ENCODE data around the gene IGSF21.

GRCh38 chr1:18109756-18110597 lies 2.4 kb downstream of the IGSF21 start:
- no peak for TF ChIP-seq POLR2AphosphoS5 (IDR thresholded peaks at IDR 0.05)
- no peak for TF ChIP-seq EP300 (IDR thresholded peaks at IDR 0.05)

Data from suprapubic skin (tissue), 4 donors.